PC-3 (cell line): Measurements from ENCODE around the gene SPINK1. TPM values are rescaled to one million over a fixed set of nuclear protein-coding genes. Genes with fewer than 3 reads are reported as not detected.
"Not testable (repeated sequence)": the region's sequence is repeated elsewhere in the genome, so short reads cannot be mapped to it uniquely, and the experiment has no call there.

Experiments used
- ATAC-seq: fragments of 200-7000 bp; cut with Tn5 transposase; 2 replicates; pipeline ENCODE4 v1.9.1; 2020; ENCODE audit warnings: mild to moderate bottlenecking, moderate library complexity
- BruUV-seq: library from RNA; stranded (reverse); fragments of 400-500 nt; replicated peaks from 2 replicates; lab custom pipeline; 2021; lab: Mats Ljungman, UMichigan
- CTCF ChIA-PET: fragments of 300-600 bp; sonication (Branson Sonifier 250); formaldehyde crosslinking; loops from one replicate; lab custom pipeline; 2022; ENCODE audit warnings: antibody characterized with exemption; lab: Charles Lee
- POLR2A ChIA-PET: fragments of 300-600 bp; sonication (Branson Sonifier 250); formaldehyde crosslinking; loops from one replicate; lab custom pipeline; 2022; ENCODE audit warnings: antibody characterized with exemption; ENCODE audit not compliant: unreplicated experiment; lab: Charles Lee
- DNase-seq: peaks from one replicate; pipeline ENCODE4 v3.0.0-alpha.2; 2015
- H2AFZ ChIP-seq: fragments of 300-600 bp; sonication (generic); 2 replicates; pipeline ENCODE4 v1.6.0; 2016; ENCODE audit warnings: antibody characterized with exemption, low read length
- H3F3A ChIP-seq: fragments of 300-600 bp; sonication (generic); one replicate; pipeline ENCODE4 v1.6.0; 2017; ENCODE audit warnings: antibody characterized with exemption, low read length, control low read depth, mild to moderate bottlenecking; ENCODE audit not compliant: unreplicated experiment
- H3K27ac ChIP-seq: fragments of 300-600 bp; sonication (generic); 2 replicates; pipeline ENCODE4 v1.5.1; 2016; ENCODE audit warnings: mild to moderate bottlenecking, low read length
- H3K27me3 ChIP-seq: fragments of 300-600 bp; sonication (generic); 2 replicates; pipeline ENCODE4 v1.6.1; 2016; ENCODE audit warnings: low read length, mixed read lengths
- H3K36me3 ChIP-seq: fragments of 300-600 bp; sonication (generic); 2 replicates; pipeline ENCODE4 v1.6.1; 2016; ENCODE audit warnings: low read depth, mixed run types, low read length, mixed read lengths
- H3K4me1 ChIP-seq: fragments of 300-600 bp; sonication (generic); 2 replicates; pipeline ENCODE4 v1.5.1; 2016; ENCODE audit warnings: low read length; ENCODE audit not compliant: insufficient read depth
- H3K4me2 ChIP-seq: fragments of 300-600 bp; sonication (generic); 2 replicates; pipeline ENCODE4 v1.6.0; 2016; ENCODE audit warnings: low read length
- H3K4me3 ChIP-seq: fragments of 300-600 bp; sonication (generic); 2 replicates; pipeline ENCODE4 v1.5.1; 2016; ENCODE audit warnings: mild to moderate bottlenecking, low read length, mixed read lengths
- H3K79me2 ChIP-seq: fragments of 300-600 bp; sonication (generic); 2 replicates; pipeline ENCODE4 v1.6.1; 2017; ENCODE audit warnings: low read length, mixed read lengths
- H3K9ac ChIP-seq: fragments of 300-600 bp; sonication (generic); 2 replicates; pipeline ENCODE4 v1.6.0; 2016; ENCODE audit warnings: mild to moderate bottlenecking, low read length
- H3K9me2 ChIP-seq: fragments of 300-600 bp; sonication (generic); replicated peaks from 2 replicates; pipeline ENCODE4 v1.6.1; 2016; ENCODE audit warnings: mixed run types, low read length, mixed read lengths
- H3K9me3 ChIP-seq: fragments of 300-600 bp; sonication (generic); 2 replicates; pipeline ENCODE4 v1.6.1; 2016; ENCODE audit warnings: low read length, mixed read lengths
- H4K20me1 ChIP-seq: fragments of 300-600 bp; sonication (generic); 2 replicates; pipeline ENCODE4 v1.6.1; 2016; ENCODE audit warnings: low read length, mixed read lengths
- EZH2 ChIP-seq: fragments of 300-600 bp; sonication (generic); IDR thresholded peaks from one replicate; pipeline ENCODE4 v1.6.1; 2017; ENCODE audit warnings: antibody characterized with exemption, mild to moderate bottlenecking, low read length; ENCODE audit not compliant: unreplicated experiment
- EZH2phosphoT487 ChIP-seq: fragments of 300-600 bp; sonication (generic); IDR thresholded peaks from 2 replicates; pipeline ENCODE4 v1.6.1; 2018; ENCODE audit warnings: mild to moderate bottlenecking, antibody characterized with exemption, low read length, borderline replicate concordance
- intact Hi-C: fragments of 100-400 bp; cut with micrococcal nuclease; formaldehyde crosslinking; loops from 2 replicates; pipeline ENCODE4 v1.9.0; 2023
- total RNA-seq: library from RNA; depleted of rRNA; stranded (reverse); fragments of >200 nt; gene quantifications from 2 replicates; pipeline ENCODE4 v1.2.3, GENCODE V29; 2014

Gene SPINK1
- total RNA-seq, 1 experiment from 2014 or later, result not detected

DNA sequence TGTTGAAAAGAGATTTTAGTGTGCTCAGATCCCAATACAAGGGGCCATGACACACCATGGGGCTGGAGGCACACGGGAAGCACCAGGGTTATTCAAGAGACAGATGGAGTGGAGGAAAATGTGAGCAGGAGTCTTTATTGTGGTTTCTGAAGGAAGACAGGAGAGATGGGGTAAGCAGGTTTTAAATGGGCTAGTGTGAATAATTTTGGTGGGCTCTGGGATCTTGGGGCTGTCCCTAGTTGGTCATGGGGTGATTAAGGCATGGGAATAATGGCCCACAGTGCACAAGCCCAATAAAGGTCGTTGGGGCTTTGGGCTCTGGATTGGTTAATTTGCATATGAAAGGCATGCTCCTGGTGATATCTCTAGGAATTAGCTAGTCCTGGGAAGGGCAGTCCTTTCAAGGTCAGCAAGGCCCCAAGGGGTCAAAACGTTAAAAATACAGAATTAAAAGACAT lies 43.5 kb upstream of the SPINK1 start:
- POLR2A ChIA-PET, result no interaction called here
- Histone ChIP-seq H3K27me3 (no peaks in the 10 kb centered on the region), H3K4me3 (peak overlapping the region; percentile 19; the same call in 1 of the 2 replicates), H2AFZ (no peak overlapping the region), H3K36me3 (0 out of 2 replicates have a peak, but pooled peaks cover 3% of the 10 kb centered on the region), H3K9me2 (no peaks in the 10 kb centered on the region), H4K20me1 (no peaks in the 10 kb centered on the region), H3K4me1 (peaks cover 16% of the 10 kb centered on the region), H3K4me2 (peak overlapping the region; percentile 21; the same call in 1 of the 2 replicates), H3K27ac (peak overlapping the region; percentile 80), H3K79me2 (no peaks in the 10 kb centered on the region), H3F3A (no peaks in the 10 kb centered on the region), H3K9ac (peak overlapping the region; percentile 25; the same call in 1 of the 2 replicates), H3K9me3 (no peaks in the 10 kb centered on the region)
- CTCF ChIA-PET, result no interaction called here
- no peak for TF ChIP-seq EZH2phosphoT487
- no peak for TF ChIP-seq EZH2
- BruUV-seq, result no TSS peak
- no peak for DNase-seq
- no peak for ATAC-seq
- intact Hi-C loops, result no loop called here

GRCh38 chr5:147874118-147874875 lies 42.8 kb upstream of the SPINK1 start:
- H4K20me1 ChIP-seq, BruUV-seq, H3K9me2 ChIP-seq, H3K27me3 ChIP-seq, H3K36me3 ChIP-seq, POLR2A ChIA-PET, H2AFZ ChIP-seq, H3K79me2 ChIP-seq, H3K9me3 ChIP-seq, CTCF ChIA-PET, intact Hi-C loops, H3F3A ChIP-seq: not testable (repeated sequence)
- peak; percentile 64 for ATAC-seq
- peak overlapping the region; percentile 19; the same call in 1 of the 2 replicates for H3K4me3 ChIP-seq
- peak overlapping the region; percentile 25; the same call in 1 of the 2 replicates for H3K9ac ChIP-seq
- H3K4me2 ChIP-seq, result peak overlapping the region; percentile 21; the same call in 1 of the 2 replicates
- H3K27ac ChIP-seq, result peak overlapping the region; percentile 80
- H3K4me1 ChIP-seq, result peaks cover 17% of the 10 kb centered on the region
- DNase-seq, result peak; percentile 70

- H3K27ac ChIP-seq, result 0 out of 2 replicates have a peak overlapping the region, but pooled peaks have one; percentile 49
- H2AFZ ChIP-seq, H3K9me2 ChIP-seq, CTCF ChIA-PET, H3K4me3 ChIP-seq, BruUV-seq, H3K79me2 ChIP-seq, POLR2A ChIA-PET, H3F3A ChIP-seq, H3K4me2 ChIP-seq, H3K9me3 ChIP-seq, H3K36me3 ChIP-seq, DNase-seq, H4K20me1 ChIP-seq, H3K9ac ChIP-seq, ATAC-seq, H3K27me3 ChIP-seq, intact Hi-C loops: not testable (repeated sequence)
- H3K4me1 ChIP-seq, result peaks cover 21% of the 10 kb centered on the region
Measured at GRCh38 chr5:147872744-147873435, 41.4 kb upstream of the SPINK1 start.

DNA sequence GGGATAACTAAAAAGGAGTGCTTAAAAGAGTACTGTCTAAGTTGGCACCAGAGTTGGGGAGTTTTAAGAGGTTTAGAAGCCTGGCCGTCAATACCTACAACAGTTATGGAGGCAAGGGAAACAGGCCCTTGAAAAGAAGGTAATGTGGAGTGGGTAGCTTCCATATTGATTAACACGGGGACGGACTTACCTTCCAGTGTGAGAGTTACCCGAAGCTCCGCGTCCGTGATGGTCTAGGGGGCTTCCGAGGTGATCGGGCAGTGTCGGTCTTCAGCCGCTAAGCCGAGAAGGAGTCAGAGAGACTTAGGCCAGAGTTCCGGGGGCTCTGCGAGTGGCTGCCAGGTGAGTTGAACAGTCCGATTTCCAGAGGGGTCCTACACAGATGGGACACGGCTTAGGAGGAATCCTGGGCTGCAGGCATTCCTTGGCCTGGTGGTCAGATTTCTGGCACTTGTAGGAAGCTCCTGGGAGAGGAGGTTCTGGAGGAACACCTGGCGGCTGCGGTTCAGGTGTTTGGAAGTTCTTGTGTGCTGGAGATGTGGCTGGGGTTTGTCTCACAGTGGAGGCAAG lies 40.6 kb upstream of the SPINK1 start:
- H3K9me2 ChIP-seq, H2AFZ ChIP-seq, H3K27me3 ChIP-seq, POLR2A ChIA-PET, H3K4me3 ChIP-seq, H3K9ac ChIP-seq, DNase-seq, ATAC-seq, intact Hi-C loops, BruUV-seq, H3K36me3 ChIP-seq, H3K79me2 ChIP-seq, H3F3A ChIP-seq, H4K20me1 ChIP-seq, H3K27ac ChIP-seq, H3K9me3 ChIP-seq, CTCF ChIA-PET, H3K4me2 ChIP-seq: not testable (repeated sequence)
- peaks cover 21% of the 10 kb centered on the region for H3K4me1 ChIP-seq

GRCh38 chr5:147869892-147870291 lies 38.4 kb upstream of the SPINK1 start:
- intact Hi-C loops, BruUV-seq, H3K4me2 ChIP-seq, H3K9me2 ChIP-seq, H3K4me3 ChIP-seq, H4K20me1 ChIP-seq, H3K79me2 ChIP-seq, ATAC-seq, H3K36me3 ChIP-seq, H3K9me3 ChIP-seq, H3K9ac ChIP-seq, H3K27me3 ChIP-seq, CTCF ChIA-PET, H3F3A ChIP-seq, H3K27ac ChIP-seq, POLR2A ChIA-PET, H2AFZ ChIP-seq, DNase-seq: not testable (repeated sequence)
- peaks cover 12% of the 10 kb centered on the region for H3K4me1 ChIP-seq
